H1 (cell line): ENCODE data around the gene SHANK1.

ENCODE experiments used
- BRCA1 ChIP-seq: IDR thresholded peaks from 2 replicates; pipeline ENCODE4 v1.6.1; 2012; ENCODE audit warnings: low read depth, low read length, improper control_type of control experiment
- CHD2 ChIP-seq: IDR thresholded peaks from 2 replicates; pipeline ENCODE4 v1.6.1; 2012; ENCODE audit warnings: low read length, improper control_type of control experiment
- CREB1 ChIP-seq: IDR thresholded peaks from 2 replicates; pipeline ENCODE4 v1.6.1; 2012; ENCODE audit warnings: inconsistent platforms
- EGR1 ChIP-seq: IDR thresholded peaks from 2 replicates; pipeline ENCODE4 v1.6.1; 2011; ENCODE audit warnings: low read depth, low read length, borderline replicate concordance
- KDM1A ChIP-seq: fragments of 200-600, 300-600 bp; sonication (generic); IDR thresholded peaks from 2 replicates; pipeline ENCODE4 v1.7.1; 2016; ENCODE audit warnings: mild to moderate bottlenecking, low read length, borderline replicate concordance
- KDM5A ChIP-seq: fragments of 200-600 bp; IDR thresholded peaks from 2 replicates; pipeline ENCODE4 v1.7.1; 2012; ENCODE audit warnings: mild to moderate bottlenecking, low read length, inconsistent platforms, mixed read lengths
- RAD21 ChIP-seq, 2 experiments: IDR thresholded peaks in 1 of 2; conservative IDR thresholded peaks in 1 of 2; 2 replicates each; pipeline ENCODE4 v1.6.1; 2011; ENCODE audit warnings: low read depth in 2 of 2, low read length in 2 of 2, improper control_type of control experiment in 1 of 2, inconsistent platforms in 1 of 2, mild to moderate bottlenecking in 1 of 2, moderate library complexity in 1 of 2
- SP1 ChIP-seq: IDR thresholded peaks from 2 replicates; pipeline ENCODE4 v1.6.1; 2011; ENCODE audit warnings: low read depth, low read length
- TF ChIP-seq, protein P1 (sequence below): IDR thresholded peaks from 2 replicates; pipeline ENCODE4 v1.6.1; 2012; ENCODE audit warnings: low read length, inconsistent platforms
- TF ChIP-seq, protein P2 (sequence below): fragments of 300-600 bp; sonication (generic); IDR thresholded peaks from 2 replicates; pipeline ENCODE4 v1.7.1; 2012; ENCODE audit warnings: low read length, moderate library complexity, mild to moderate bottlenecking, inconsistent platforms; ENCODE audit not compliant: insufficient replicate concordance

DNA sequence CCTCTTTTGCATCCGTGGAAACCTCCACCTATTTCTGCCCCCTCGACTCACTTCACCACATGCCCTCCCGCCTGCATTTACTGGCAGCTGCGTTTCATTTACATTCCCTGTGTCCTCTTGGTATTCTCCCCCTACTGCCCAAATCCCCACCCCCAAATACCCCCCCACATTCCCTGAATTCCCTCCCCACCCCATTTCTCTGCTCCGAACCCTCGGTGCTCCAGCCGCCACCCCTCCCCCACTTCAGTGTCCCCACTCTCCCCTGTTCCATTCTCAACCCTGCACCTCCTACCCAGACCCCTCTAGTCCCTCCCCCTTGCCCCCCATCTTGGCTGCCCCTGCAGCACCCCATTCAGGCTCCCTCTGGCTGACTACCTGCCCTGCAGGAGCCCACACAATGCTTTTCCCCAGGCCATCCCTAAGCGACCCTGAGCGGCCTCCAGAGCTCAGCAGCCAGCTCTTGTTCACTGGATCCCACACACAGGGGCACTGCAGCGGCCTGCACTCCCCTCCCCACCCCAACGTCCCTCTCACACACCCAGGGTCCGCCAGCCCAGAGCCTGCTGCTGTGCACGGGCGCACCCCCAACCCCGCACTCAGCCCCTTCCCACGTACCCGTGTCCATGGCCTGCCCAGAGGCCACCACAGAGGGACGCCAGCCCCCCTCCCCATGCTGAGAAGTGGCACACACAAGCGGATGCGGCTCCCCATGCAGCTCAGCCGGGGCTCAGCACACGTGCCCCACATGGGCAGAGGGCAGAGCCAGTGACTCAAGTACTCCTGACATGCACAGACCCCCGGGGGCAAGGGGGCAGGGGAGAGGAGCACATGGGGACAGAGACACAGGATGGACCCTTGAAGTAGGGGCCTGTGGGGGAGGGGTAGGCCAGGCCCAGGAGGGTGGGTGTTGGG, 26.3 kb downstream of the SHANK1 start:
- TF ChIP-seq CHD2, result no peak
- TF ChIP-seq, protein P1, sequence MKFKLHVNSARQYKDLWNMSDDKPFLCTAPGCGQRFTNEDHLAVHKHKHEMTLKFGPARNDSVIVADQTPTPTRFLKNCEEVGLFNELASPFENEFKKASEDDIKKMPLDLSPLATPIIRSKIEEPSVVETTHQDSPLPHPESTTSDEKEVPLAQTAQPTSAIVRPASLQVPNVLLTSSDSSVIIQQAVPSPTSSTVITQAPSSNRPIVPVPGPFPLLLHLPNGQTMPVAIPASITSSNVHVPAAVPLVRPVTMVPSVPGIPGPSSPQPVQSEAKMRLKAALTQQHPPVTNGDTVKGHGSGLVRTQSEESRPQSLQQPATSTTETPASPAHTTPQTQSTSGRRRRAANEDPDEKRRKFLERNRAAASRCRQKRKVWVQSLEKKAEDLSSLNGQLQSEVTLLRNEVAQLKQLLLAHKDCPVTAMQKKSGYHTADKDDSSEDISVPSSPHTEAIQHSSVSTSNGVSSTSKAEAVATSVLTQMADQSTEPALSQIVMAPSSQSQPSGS, result no peak
- TF ChIP-seq RAD21 (IDR thresholded peaks at IDR 0.05 in 1 of 2, conservative IDR thresholded peaks at IDR 0.05 in 1 of 2; ENCODE audit: low read depth in 2 of 2, low read length in 2 of 2), result no peak; a peak in 1 of 4 replicates
- TF ChIP-seq BRCA1, result no peak
- TF ChIP-seq, protein P2, sequence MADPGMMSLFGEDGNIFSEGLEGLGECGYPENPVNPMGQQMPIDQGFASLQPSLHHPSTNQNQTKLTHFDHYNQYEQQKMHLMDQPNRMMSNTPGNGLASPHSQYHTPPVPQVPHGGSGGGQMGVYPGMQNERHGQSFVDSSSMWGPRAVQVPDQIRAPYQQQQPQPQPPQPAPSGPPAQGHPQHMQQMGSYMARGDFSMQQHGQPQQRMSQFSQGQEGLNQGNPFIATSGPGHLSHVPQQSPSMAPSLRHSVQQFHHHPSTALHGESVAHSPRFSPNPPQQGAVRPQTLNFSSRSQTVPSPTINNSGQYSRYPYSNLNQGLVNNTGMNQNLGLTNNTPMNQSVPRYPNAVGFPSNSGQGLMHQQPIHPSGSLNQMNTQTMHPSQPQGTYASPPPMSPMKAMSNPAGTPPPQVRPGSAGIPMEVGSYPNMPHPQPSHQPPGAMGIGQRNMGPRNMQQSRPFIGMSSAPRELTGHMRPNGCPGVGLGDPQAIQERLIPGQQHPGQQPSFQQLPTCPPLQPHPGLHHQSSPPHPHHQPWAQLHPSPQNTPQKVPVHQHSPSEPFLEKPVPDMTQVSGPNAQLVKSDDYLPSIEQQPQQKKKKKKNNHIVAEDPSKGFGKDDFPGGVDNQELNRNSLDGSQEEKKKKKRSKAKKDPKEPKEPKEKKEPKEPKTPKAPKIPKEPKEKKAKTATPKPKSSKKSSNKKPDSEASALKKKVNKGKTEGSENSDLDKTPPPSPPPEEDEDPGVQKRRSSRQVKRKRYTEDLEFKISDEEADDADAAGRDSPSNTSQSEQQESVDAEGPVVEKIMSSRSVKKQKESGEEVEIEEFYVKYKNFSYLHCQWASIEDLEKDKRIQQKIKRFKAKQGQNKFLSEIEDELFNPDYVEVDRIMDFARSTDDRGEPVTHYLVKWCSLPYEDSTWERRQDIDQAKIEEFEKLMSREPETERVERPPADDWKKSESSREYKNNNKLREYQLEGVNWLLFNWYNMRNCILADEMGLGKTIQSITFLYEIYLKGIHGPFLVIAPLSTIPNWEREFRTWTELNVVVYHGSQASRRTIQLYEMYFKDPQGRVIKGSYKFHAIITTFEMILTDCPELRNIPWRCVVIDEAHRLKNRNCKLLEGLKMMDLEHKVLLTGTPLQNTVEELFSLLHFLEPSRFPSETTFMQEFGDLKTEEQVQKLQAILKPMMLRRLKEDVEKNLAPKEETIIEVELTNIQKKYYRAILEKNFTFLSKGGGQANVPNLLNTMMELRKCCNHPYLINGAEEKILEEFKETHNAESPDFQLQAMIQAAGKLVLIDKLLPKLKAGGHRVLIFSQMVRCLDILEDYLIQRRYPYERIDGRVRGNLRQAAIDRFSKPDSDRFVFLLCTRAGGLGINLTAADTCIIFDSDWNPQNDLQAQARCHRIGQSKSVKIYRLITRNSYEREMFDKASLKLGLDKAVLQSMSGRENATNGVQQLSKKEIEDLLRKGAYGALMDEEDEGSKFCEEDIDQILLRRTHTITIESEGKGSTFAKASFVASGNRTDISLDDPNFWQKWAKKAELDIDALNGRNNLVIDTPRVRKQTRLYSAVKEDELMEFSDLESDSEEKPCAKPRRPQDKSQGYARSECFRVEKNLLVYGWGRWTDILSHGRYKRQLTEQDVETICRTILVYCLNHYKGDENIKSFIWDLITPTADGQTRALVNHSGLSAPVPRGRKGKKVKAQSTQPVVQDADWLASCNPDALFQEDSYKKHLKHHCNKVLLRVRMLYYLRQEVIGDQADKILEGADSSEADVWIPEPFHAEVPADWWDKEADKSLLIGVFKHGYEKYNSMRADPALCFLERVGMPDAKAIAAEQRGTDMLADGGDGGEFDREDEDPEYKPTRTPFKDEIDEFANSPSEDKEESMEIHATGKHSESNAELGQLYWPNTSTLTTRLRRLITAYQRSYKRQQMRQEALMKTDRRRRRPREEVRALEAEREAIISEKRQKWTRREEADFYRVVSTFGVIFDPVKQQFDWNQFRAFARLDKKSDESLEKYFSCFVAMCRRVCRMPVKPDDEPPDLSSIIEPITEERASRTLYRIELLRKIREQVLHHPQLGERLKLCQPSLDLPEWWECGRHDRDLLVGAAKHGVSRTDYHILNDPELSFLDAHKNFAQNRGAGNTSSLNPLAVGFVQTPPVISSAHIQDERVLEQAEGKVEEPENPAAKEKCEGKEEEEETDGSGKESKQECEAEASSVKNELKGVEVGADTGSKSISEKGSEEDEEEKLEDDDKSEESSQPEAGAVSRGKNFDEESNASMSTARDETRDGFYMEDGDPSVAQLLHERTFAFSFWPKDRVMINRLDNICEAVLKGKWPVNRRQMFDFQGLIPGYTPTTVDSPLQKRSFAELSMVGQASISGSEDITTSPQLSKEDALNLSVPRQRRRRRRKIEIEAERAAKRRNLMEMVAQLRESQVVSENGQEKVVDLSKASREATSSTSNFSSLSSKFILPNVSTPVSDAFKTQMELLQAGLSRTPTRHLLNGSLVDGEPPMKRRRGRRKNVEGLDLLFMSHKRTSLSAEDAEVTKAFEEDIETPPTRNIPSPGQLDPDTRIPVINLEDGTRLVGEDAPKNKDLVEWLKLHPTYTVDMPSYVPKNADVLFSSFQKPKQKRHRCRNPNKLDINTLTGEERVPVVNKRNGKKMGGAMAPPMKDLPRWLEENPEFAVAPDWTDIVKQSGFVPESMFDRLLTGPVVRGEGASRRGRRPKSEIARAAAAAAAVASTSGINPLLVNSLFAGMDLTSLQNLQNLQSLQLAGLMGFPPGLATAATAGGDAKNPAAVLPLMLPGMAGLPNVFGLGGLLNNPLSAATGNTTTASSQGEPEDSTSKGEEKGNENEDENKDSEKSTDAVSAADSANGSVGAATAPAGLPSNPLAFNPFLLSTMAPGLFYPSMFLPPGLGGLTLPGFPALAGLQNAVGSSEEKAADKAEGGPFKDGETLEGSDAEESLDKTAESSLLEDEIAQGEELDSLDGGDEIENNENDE, result no peak
- TF ChIP-seq KDM1A, result no peak
- no peak for TF ChIP-seq EGR1
- no peak for TF ChIP-seq KDM5A
- no peak for TF ChIP-seq SP1
- no peak for TF ChIP-seq CREB1
